GM18520 (cell line): ENCODE measurements around the gene MBD6.
"Not testable (repeated sequence)": the region's sequence is repeated elsewhere in the genome, so short reads cannot be mapped to it uniquely, and the experiment has no call there.

ENCODE experiments used
- ATAC-seq: cut with Tn5 transposase; IDR thresholded peaks from one replicate; pipeline ENCODE4 v1.9.1; 2021; ENCODE audit not compliant: unreplicated experiment

MBD6 gene

DNA sequence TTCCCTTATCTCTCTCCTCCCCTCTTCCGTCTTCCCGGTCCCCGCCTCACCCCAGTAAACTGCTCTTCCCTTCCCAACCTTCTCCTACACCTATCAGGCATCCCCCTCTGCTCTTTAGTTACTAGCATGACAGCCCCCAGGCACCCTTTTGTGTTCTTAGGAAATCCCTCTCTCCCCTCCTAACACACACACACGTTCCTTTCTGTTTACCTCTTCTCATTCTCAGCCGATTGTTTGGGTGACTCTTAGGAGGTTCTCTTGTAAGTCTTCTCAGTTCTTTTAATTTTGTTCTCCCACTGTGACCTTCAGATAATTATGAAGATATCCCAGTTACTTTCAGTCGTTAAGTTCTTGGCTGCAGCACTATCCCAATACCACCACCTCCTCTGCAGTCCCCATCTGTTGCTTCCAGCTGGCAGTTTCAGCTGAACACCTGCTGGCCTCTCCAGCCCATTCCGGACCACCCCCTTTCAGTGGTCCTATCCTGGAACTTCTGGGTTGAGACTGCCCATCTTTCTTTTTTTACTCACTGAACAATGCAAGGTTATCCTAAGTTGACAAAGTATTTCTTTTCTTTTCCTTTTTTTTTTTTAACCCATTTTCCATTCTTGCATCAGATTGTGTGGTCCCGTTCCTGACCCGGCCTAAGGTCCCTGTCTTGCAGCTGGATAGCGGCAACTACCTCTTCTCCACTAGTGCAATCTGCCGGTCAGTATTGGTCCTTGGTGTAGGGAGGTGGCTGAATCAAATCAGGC, 34.0 kb upstream of the MBD6 start:
- ATAC-seq: no peak

DNA sequence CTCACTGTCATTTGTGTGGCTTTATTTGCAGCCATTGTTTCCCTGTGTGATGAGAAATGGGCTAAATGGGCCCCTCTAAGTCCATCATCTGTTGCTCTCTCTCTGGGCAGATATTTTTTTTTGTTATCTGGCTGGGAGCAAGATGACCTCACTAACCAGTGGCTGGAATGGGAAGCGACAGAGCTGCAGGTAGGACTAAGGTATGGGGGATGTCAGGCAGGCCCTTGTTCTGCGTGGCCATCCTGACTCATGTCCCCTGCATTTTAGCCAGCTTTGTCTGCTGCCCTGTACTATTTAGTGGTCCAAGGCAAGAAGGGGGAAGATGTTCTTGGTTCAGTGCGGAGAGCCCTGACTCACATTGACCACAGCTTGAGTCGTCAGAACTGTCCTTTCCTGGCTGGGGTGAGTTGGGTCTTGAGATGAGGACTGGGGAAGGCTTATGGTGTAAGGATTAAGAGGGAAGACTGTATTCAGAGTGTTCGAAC, 33.4 kb upstream of the MBD6 start:
- no peak for ATAC-seq

DNA sequence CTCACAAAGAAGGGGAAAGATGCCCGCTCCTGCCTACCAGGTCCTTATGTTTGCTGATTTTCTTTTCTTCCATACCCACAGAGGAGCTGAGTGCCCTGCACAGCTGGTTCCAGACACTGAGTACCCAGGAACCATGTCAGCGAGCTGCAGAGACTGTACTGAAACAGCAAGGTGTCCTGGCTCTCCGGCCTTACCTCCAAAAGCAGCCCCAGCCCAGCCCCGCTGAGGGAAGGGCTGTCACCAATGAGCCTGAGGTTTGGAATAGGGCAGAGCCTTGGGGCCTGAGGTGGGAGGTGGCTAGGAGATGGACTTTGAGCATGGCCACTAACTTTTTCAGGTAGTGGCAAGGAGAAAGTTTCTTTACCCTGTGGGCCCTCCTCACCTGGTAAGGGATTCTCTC, 32.5 kb upstream of the MBD6 start:
- ATAC-seq: no peak

DNA sequence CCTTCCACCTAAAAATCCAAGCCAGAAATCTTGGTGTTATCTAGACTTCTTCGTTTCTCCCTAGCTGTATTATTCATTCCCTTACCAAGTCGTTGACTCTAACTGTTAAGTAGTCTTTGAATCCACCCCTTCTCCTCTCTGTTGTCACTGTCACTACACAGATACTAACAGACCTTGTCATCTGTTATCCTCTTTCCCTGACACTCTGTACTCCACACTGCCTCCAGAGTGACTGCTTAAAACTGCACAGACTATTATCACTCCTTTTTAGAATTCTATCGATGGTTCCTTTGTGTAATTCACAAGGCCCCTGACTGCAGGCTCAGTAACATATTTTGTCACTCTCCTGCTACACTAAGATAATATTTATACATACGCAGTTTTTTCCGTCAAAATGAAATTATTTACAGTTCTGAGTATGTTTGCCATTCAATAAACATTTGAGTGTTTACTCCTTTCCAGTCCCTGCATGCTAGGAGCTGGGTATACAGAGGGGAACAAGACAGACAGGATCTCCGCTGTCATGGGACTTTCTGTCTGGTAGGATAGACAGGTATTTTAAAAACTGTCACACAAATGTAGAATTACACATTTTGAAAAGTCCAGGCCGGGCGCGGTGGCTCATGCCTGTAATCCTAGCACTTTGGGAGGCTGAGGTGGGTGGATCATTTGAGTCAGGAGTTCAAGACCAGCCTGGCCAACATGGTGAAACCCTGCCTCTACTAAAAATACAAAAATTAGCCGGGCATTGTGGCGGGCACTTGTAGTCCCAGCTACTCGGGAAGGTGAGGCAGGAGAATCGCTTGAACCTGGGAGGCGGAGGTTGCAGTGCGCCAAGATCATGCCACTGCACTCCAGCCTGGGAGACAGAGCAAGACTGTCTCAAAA, 31.0 kb upstream of the MBD6 start:
- ATAC-seq: no peak

DNA sequence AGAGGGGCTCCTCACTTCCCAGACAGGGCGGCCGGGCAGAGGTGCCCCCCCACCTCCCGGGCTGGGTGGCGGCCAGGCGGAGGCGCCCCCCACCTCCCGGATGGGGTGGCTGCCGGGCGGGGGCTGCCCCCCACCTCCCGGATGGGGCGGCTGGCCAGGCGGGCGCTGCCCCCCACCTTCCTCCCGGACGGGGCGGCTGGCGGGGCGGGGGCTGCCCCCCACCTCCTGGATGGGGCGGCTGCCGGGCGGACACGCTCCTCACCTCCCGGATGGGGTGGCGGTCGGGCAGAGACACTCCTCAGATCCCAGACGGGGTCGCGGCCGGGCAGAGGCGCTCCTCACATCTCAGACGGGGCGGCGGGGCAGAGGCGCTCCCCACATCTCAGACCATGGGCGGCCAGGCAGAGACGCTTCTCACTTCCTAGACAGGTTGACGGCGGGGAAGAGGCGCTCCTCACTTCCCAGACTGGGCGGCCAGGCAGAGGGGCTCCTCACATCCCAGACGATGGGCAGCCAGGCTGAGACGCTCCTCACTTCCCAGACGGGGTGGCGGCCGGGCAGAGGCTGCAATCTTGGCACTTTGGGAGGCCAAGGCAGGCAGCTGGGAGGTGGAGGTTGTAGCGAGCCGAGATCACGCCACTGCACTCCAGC, 27.4 kb upstream of the MBD6 start:
- not testable (repeated sequence) for ATAC-seq

DNA sequence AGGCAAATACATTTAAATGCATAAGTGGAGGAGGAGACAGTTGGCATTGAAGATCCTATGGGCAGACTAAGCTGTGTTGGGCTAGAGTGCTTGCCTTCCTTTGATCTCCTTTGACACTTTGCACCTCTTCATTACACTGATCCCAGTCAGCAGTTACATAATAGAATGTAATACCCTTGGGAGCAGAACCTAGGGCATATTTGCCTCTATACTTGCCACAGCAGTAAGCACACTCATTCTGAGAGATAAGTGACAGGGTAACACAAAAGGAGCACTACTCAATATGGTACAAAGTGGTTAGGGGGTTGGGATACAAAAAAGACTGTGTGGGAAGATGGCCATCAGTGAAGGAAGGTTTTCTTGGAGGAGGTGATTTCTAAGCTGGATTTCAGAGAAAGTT, 25.8 kb upstream of the MBD6 start:
- ATAC-seq: no peak

DNA sequence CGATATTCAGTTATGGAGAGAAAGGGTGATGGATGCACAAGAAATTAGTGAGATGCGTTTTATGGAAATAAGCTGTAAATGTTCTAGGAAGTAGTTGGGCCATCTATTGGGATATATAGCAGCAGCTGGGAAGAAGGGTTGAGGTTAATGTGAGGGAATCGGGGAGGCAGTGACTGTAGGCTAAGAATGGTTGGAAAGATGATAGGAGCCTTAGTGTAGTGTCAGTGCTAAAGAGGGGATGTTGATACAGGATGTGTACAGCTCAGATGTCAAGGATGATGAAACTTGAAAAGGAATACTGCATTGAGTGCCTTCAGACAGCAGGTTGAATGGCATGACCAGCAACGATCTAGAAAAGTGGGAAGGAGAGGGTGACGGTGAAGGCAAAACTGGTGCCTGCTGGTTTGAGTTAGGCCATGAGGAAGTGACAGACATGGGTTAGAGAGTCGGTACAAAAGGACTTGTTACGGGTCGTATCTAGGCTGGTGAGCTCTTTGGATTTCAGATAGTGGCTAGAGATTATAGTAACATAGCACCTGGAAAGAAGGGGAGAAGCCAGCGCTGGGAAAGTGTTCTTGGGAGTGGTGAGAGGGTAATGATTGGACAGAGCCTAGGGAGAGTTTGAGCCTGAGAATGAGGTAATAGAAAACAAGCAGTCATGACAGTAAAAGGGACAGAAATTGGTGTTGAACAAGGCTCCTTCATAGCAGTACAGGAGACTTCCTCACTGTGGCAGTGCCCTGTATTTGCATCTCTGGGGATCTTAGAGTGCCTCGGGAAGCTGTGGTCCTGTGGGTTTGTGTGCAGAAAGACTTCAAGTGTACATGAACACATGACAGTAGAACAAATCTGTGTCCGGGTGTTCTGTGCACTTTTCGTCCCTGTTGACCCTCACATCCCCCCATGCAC, 25.1 kb upstream of the MBD6 start:
- ATAC-seq: no peak

DNA sequence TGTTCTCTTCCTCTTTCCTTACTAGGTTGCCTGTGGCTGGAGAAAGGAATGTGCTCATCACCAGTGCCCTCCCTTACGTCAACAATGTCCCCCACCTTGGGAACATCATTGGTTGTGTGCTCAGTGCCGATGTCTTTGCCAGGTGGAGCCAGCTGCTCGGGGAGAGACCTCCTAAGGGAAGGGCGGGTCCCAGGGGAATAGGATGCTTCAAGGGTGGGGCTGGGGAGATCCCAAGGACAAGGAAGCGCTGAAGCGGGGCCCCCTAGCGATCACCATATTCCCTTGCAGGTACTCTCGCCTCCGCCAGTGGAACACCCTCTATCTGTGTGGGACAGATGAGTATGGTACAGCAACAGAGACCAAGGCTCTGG, 24.5 kb upstream of the MBD6 start:
- no peak for ATAC-seq

DNA sequence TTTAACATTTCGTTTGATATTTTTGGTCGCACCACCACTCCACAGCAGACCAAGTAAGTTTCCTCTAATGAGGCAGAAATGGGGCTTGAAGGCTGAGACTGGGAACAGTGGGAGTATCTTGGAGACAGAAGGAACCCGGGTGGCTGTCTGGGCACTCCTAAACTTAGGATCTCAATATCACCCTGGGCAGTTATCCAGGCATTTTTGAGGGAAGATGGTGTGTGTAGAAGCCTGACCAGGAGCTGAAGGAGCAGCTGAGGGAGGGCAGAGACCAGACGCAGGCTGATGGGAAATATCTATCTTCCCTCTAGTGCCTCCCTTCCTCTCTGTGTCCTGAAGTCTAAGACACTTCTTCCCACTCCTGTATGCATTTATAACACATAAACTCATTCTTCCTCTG, 24.1 kb upstream of the MBD6 start:
- no peak for ATAC-seq

DNA sequence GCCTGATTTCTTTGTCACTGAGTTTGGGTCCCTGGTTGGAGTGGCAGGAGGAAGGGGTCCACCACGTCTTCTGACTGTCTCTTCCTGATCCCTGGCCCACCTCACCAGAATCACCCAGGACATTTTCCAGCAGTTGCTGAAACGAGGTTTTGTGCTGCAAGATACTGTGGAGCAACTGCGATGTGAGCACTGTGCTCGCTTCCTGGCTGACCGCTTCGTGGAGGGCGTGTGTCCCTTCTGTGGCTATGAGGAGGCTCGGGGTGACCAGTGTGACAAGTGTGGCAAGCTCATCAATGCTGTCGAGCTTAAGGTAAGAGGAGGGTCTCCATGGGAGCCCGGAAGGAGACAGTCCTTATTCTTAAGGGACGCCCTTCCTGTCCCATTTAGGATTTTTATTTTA, 22.4 kb upstream of the MBD6 start:
- no peak for ATAC-seq

DNA sequence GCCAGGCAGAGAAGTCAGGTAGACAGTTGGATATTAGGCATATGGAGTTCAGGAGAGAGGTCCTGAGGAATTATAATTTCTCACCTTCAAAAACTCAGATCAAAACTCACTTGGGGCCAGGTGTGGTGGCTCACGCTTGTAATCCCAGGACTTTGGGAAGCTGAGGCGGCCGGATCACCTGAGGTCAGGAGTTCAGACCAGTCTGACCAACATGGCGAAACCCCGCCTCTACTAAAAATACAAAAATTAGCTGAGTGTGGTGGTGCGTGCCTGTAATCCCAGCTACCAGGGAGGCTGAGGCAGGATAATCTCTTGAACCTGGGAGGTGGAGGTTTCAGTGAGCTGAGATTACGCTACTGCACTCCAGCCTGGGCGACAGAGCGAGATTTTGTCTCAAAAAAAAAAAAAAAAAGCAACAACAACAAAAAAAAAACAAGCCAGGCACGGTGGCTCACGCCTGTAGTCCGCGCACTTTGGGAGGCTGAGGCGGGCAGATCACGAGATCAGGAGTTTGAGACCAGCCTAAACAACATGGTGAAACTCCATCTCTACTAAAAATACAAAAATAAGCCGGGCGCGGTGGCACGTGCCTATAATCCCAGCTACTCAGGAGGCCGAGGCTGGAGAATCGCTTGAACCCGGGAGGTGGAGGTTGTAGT, 20.2 kb upstream of the MBD6 start:
- not testable (repeated sequence) for ATAC-seq

DNA sequence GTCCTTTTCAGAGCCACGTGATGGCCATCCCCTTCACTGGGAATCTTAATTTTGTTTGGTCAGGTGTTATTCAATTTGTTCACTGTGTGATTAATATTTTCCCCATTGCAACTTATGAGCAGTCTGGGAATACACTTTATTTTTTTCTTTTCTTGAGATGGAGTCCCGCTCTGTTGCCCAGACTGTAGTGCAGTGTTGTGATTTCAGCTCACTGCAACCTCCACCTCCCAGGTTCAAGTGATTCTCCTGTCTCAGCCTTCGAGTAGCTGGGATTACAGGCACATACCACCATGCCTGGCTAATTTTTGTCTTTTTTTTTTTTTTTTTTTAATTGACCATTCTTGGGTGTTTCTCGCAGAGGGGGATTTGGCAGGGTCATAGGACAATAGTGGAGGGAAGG, 16.1 kb upstream of the MBD6 start:
- not testable (repeated sequence) for ATAC-seq

DNA sequence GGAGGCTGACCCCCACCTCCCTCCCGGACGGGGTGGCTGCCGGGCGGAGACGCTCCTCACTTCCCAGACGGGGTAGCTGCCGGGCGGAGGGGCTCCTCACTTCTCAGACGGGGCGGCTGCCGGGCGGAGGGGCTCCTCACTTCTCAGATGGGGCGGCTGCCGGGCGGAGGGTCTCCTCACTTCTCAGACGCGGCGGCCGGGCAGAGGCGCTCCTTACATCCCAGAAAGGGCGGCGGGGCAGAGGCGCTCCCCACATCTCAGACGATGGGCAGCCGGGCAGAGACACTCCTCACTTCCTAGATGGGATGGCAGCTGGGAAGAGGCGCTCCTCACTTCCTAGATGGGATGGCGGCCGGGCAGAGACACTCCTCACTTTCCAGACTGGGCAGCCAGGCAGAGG, 14.8 kb upstream of the MBD6 start:
- not testable (repeated sequence) for ATAC-seq

DNA sequence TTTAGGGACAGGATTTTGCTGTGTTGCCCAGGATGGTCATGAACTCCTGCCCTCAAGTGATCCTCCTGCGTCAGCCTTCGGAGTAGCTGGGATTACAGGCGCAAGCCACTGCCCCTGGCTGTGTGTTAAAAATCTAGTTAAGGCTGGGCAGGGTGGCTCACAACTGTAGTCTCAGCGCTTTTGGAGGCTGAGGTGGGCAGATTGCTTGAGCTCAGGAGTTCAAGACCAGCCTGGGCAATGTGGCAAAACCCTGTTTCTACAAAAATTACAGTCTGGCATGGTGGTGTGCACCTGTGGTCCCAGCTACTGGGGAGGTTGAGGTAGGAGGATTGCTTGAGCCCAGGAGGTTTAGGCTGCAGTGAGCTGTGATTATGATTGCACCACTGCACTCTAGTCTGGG, 11.5 kb upstream of the MBD6 start:
- ATAC-seq: no peak

DNA sequence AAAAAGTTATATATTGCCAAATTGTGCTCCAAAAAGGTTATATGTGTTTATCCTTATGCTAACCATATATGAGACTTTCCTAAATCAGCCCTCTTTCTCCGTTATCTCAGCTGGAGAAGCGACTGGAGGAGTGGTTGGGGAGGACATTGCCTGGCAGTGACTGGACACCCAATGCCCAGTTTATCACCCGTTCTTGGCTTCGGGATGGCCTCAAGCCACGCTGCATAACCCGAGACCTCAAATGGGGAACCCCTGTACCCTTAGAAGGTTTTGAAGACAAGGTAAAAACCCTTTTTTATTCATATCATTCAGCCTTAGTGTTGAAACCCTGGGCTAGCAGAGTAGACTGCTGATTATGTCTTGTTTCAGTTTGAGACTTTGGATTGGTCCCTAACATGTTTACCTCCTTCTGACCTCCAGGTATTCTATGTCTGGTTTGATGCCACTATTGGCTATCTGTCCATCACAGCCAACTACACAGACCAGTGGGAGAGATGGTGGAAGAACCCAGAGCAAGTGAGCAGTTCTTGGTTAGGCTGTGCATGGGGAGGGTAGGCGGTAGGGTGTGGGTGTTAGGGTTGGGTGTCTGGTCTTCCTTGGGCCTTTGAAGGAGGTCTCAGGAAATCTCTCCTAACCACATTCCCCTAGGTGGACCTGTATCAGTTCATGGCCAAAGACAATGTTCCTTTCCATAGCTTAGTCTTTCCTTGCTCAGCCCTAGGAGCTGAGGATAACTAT, 10.9 kb upstream of the MBD6 start:
- no peak for ATAC-seq

DNA sequence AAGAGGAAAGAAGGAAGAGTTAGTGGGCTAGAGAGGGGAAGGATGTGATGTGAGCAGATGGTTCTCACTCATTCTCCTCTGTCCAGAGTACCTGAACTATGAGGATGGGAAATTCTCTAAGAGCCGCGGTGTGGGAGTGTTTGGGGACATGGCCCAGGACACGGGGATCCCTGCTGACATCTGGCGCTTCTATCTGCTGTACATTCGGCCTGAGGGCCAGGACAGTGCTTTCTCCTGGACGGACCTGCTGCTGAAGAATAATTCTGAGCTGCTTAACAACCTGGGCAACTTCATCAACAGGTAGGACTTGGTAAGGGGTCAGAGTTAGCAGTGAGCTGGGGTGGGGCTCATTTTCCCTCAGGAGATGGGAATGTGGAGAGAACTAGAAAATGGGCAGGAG, 10.0 kb upstream of the MBD6 start:
- no peak for ATAC-seq

DNA sequence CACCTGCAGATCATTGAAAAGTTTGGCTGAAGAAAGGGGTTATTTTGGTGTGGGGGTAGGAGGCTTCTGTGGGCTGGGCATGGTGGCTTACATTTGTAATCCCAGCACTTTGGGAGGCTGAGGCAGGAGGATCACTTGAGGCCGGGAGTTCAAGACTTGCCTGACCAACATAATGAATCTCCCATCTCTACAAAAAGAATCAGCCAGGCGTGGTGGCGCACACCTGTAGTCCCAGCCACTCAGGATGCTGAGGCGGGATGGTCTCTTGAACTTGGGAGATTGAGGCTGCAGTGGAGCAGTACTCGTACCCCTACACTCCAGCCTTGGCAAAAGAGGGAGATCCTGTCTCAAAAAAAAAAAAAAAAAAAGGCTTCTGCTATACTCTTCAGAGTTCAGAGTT, 9.4 kb upstream of the MBD6 start:
- ATAC-seq: no peak

DNA sequence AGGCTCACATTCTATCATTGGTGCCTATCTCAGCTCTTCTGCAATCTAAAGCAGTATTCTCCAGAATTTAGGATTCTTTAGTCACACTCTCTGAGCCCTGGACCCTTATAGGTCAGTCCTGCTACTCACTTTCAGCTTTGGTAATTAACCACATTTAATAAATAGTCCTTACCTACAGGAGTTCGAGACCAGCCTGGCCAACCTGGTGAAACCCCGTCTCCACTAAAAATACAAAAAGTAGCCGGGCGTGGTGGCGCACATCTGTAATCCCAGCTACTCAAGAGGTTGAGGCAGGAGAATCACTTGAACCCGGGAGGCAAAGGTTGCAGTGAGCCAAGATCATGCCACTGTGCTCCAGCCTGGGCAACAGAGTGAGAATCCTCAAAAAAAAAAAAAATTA, 8.9 kb upstream of the MBD6 start:
- ATAC-seq: not testable (repeated sequence)

DNA sequence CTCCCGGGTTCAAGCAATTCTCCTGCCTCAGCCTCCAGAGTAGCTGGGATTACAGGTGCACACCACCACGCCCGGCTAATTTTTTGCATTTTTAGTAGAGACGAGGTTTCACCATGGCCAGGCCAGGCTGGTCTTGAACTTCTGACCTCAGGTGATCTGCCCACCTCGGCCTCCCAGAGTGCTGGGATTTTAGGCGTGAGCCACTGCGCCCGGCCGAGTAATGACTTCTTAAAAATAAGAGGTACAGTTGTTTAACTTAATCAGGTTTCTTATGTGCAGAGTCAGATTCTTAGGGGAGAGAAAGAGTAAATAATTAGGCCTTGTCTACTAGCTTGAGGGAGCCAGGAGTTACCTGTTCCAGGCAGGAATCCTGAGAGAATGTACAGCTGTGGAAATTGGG, 8.4 kb upstream of the MBD6 start:
- ATAC-seq: not testable (repeated sequence)
